Measurements from ENCODE around the gene COL6A1.
"Not testable (repeated sequence)": the region's sequence is repeated elsewhere in the genome, so short reads cannot be mapped to it uniquely, and the experiment has no call there.

COL6A1 gene

GRCh38 chr21:45966791-45967394 lies 14.7 kb upstream of the COL6A1 start:
- no peak for DNase-seq (ENCODE audit: low read depth, low spot score)

GRCh38 chr21:45969921-45970673 lies 11.5 kb upstream of the COL6A1 start:
- no peak for DNase-seq (ENCODE audit: low read depth, low spot score)

GRCh38 chr21:45970674-45971615 lies 10.6 kb upstream of the COL6A1 start:
- DNase-seq (ENCODE audit: low read depth, low spot score), result no peak

GRCh38 chr21:45971616-45972352 lies 9.8 kb upstream of the COL6A1 start:
- DNase-seq (ENCODE audit: low read depth, low spot score), result no peak

- no peak for DNase-seq (ENCODE audit: low read depth, low spot score)
Observed at GRCh38 chr21:45972353-45972715, 9.2 kb upstream of the COL6A1 start.

- DNase-seq (ENCODE audit: low read depth, low spot score), result no peak
Observed at GRCh38 chr21:45972716-45973474, 8.7 kb upstream of the COL6A1 start.

- no peak for DNase-seq (ENCODE audit: low read depth, low spot score)
Observed at GRCh38 chr21:45973475-45974072, 8.0 kb upstream of the COL6A1 start.

GRCh38 chr21:45974073-45975019 lies 7.2 kb upstream of the COL6A1 start:
- no peak for DNase-seq (ENCODE audit: low read depth, low spot score)

GRCh38 chr21:45975020-45975666 lies 6.4 kb upstream of the COL6A1 start:
- DNase-seq (ENCODE audit: low read depth, low spot score), result no peak

- DNase-seq (ENCODE audit: low read depth, low spot score), result not testable (repeated sequence)
Observed at GRCh38 chr21:45975667-45976409, 5.7 kb upstream of the COL6A1 start.

GRCh38 chr21:45976701-45977311 lies 4.8 kb upstream of the COL6A1 start:
- no peak for DNase-seq (ENCODE audit: low read depth, low spot score)

GRCh38 chr21:45977396-45977795 lies 4.2 kb upstream of the COL6A1 start:
- no peak for DNase-seq (ENCODE audit: low read depth, low spot score)

GRCh38 chr21:45979141-45979631 lies 2.4 kb upstream of the COL6A1 start:
- no peak for DNase-seq (ENCODE audit: low read depth, low spot score)

GRCh38 chr21:45979651-45980050 lies 1.9 kb upstream of the COL6A1 start:
- DNase-seq (ENCODE audit: low read depth, low spot score), result no peak

GRCh38 chr21:45980271-45980670 lies 1.3 kb upstream of the COL6A1 start:
- DNase-seq (ENCODE audit: low read depth, low spot score), result no peak

- no peak for DNase-seq (ENCODE audit: low read depth, low spot score)
Observed at GRCh38 chr21:45980697-45981096, 873 bp upstream of the COL6A1 start.

GRCh38 chr21:45982092-45982757 lies 655 bp downstream of the COL6A1 start:
- no peak for DNase-seq (ENCODE audit: low read depth, low spot score)
